ENCODE measurements around the gene THBS1.

The THBS1 gene

GRCh38 chr15:39641191-39641889 is 60.5 kb downstream of the THBS1 start:
- DNase-seq = no peak

DNA sequence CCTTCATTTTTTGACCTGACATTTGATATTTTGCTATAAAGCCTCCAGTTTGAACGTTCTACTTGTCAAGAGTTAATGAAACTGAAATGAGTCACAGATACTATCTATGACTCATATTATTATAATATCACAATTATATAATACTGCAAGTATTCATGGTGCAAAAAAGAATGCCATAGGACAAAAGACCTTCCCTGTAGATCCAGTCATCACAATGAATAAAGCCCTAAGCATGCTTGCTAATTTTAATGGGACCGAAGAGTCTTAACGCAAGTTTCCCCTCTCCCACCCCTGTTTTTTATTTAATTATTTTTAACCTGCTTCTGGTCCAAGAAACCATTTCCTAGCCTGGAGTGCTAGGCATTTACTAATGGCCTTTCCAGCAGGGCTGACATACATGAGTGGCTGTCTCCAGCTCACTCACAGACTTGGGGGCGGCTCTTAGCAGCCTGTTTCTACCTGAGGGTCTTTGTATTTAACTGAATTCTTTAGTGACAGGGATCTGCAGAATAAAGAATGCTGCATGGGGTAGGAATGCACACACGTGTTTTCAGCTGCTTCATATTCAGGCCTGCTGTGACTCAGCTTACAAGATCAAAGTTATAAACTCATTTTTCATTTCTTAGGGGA is 61.2 kb downstream of the THBS1 start:
- DNase-seq = no peak

DNA sequence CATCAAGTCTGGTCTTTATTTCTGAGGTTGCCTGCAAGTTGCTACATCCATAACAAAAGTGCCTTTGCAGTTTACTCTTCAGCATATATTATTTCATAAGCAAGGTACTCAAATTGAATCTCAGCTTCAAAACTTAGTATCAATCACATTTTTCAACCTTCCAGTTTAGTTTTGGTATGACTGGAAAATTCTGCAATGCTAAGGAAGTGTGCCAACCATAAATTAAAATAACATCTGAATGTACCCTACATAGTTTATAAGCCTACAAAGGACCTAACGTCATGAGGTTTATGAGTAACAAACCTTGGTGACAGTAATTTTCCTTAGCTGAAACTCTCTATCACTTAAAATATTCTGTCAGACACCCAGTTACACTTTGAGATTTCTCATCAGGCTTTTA is 62.8 kb downstream of the THBS1 start:
- no peak for DNase-seq

DNA sequence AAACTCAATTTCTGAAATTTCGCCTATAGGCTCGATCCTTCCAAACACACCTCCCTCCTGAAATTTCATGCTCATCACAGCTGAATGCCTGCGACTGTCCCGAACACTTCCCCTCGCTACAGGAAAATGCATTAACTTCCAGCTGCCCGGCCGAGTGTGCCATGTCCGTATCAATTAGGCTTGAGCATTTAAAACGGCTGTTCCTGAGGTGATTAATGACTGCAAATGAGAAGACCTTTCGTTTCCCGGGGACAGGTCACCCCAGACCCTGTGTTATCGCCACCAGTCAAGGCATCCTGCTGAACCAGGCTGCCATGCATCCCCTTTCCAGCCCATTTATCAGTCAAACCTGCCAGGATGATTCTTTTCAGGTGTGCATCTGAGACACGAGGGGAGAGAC is 63.3 kb downstream of the THBS1 start:
- DNase-seq = no peak

GRCh38 chr15:39645138-39645975 is 64.5 kb downstream of the THBS1 start:
- DNase-seq = no peak

DNA sequence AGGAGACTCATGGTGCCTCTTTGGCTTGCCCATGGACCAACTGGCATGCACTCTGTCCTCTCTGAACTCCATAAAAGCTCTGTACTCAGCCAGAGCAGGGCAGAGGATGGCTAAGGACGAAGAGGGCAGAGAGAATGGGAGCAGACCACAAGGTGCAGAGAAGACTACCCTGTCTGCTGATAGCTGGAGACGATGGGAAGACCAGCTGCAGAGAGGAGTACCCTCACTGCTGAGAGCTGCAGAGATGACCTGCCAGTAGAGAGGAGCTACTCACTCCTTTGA is 65.0 kb downstream of the THBS1 start:
- no peak for DNase-seq

- no peak for DNase-seq
Observed at GRCh38 chr15:39646425-39646824, 65.5 kb downstream of the THBS1 start.

Measured in activated effector memory CD4-positive, alpha-beta T cell treated with Interleukin-2 at 50 U/mL for 16 hours (primary cell).